Upper lobe of left lung (tissue), 6 donors: Measurements from ENCODE around the gene GSG1L. TPM values are rescaled to one million over a fixed set of nuclear protein-coding genes. Genes with fewer than 3 reads are reported as not detected.

Experiments used
- ATAC-seq, 2 donors: fragments of 200-7000 bp; cut with Tn5 transposase; one replicate each; pipeline ENCODE4 v1.9.1; 2022; ENCODE audit warnings: mild to moderate bottlenecking in 2 of 2, moderate library complexity in 2 of 2; ENCODE audit not compliant: low FRiP score in 2 of 2
- DNase-seq, 2 donors: peaks; one replicate each; pipeline ENCODE4 v3.0.0-alpha.2; 2019 to 2020
- H3K27ac ChIP-seq, 4 donors: fragments of 200-600 bp; sonication (generic); one replicate each; pipeline ENCODE4 v1.5.1; 2016 to 2019
- H3K27me3 ChIP-seq, 4 donors: fragments of 200-600 bp; sonication (generic); one replicate each; pipeline ENCODE4 v1.5.1; 2017 to 2019
- H3K36me3 ChIP-seq, 4 donors: fragments of 200-600 bp; sonication (generic); one replicate each; pipeline ENCODE4 v1.5.1; 2016 to 2019
- H3K4me1 ChIP-seq, 4 donors: fragments of 200-600 bp; sonication (generic); one replicate each; pipeline ENCODE4 v1.5.1; 2018 to 2019
- H3K4me3 ChIP-seq, 4 donors: fragments of 200-600 bp; sonication (generic); one replicate each; pipeline ENCODE4 v1.5.1; 2017 to 2019; ENCODE audit warnings: mild to moderate bottlenecking in 2 of 4, moderate library complexity in 1 of 4
- H3K9me3 ChIP-seq, 4 donors: fragments of 200-600 bp; sonication (generic); one replicate each; pipeline ENCODE4 v1.5.1; 2018 to 2019
- CTCF ChIP-seq, 6 experiments: fragments of 450-650 bp in 4 of 6; fragments of 200-600 bp in 2 of 6; sonication (generic) in 2 of 6; IDR thresholded peaks; one replicate each; pipeline ENCODE4 v1.5.1; 2016 to 2019; ENCODE audit warnings: antibody characterized with exemption in 6 of 6
- EP300 ChIP-seq, 4 donors: sonication (generic); formaldehyde crosslinking; IDR thresholded peaks; one replicate each; pipeline ENCODE4 v1.5.1; 2017; ENCODE audit warnings: antibody characterized with exemption in 4 of 4, control low read depth in 2 of 4
- POLR2A ChIP-seq, 4 donors: fragments of 450-650 bp; IDR thresholded peaks; one replicate each; pipeline ENCODE4 v1.5.1; 2016 to 2017; ENCODE audit warnings: antibody characterized with exemption in 4 of 4, mild to moderate bottlenecking in 2 of 4
- POLR2AphosphoS5 ChIP-seq, 2 donors: sonication (generic); formaldehyde crosslinking; IDR thresholded peaks; one replicate each; pipeline ENCODE4 v1.5.1; 2017; ENCODE audit warnings: antibody characterized with exemption in 2 of 2
- WGBS, 2 donors: methylation state at CpG; one replicate each; pipeline ENCODE4 v1.1.5; 2017 to 2018; 5-methylcytosine and 5-hydroxymethylcytosine counted together
- total RNA-seq, 6 donors: library from RNA; depleted of rRNA in 4 of 6; stranded (reverse); fragments of >200 nt in 4 of 6; gene quantifications; one replicate each; pipeline versions ENCODE4 v1.1.0 to v1.2.1, GENCODE V29; 2016 to 2021
- donor health status: DM: no; HTN: no; CAD: no; lungs with moderate emphysema.
- donor health status: DM: no; HTN: yes; CAD: no; lungs with severe emphysema.

GSG1L gene
- total RNA-seq, 6 donors from 2014 or later: 2.2 TPM; not detected in 5

- Histone ChIP-seq H3K27me3 (no peaks in the 10 kb centered on the region), H3K4me3 (no peak overlapping the region), H3K27ac (no peak overlapping the region), H3K9me3 (no peaks in the 10 kb centered on the region), H3K36me3 (no peaks in the 10 kb centered on the region), H3K4me1 (no peaks in the 10 kb centered on the region)
- DNase-seq (no peak), ATAC-seq (no peak)
- TF ChIP-seq EP300 (IDR thresholded peaks at IDR 0.05) (no peak), POLR2AphosphoS5 (IDR thresholded peaks at IDR 0.05) (no peak), POLR2A (IDR thresholded peaks at IDR 0.05) (no peak), CTCF (IDR thresholded peaks at IDR 0.05) (no peak)
- WGBS, 2 donors: 89 to 91% methylated on average over 4 of the region's 4 CpGs
Observed at GRCh38 chr16:28033870-28034269, 29.6 kb downstream of the GSG1L start.

- no peak for DNase-seq
- Histone ChIP-seq H3K36me3 (no peaks in the 10 kb centered on the region), H3K4me1 (no peaks in the 10 kb centered on the region), H3K9me3 (no peaks in the 10 kb centered on the region), H3K27ac (no peak overlapping the region), H3K4me3 (no peak overlapping the region), H3K27me3 (no peaks in the 10 kb centered on the region)
- no peak for ATAC-seq
- WGBS, 2 donors: 84 to 89% methylated on average over 6 of the region's 6 CpGs
- no peak for TF ChIP-seq CTCF (IDR thresholded peaks at IDR 0.05)
- no peak for TF ChIP-seq POLR2A (IDR thresholded peaks at IDR 0.05)
- TF ChIP-seq EP300 (IDR thresholded peaks at IDR 0.05): no peak
- no peak for TF ChIP-seq POLR2AphosphoS5 (IDR thresholded peaks at IDR 0.05)
Observed at GRCh38 chr16:28029387-28030002, 34.0 kb downstream of the GSG1L start.

- TF ChIP-seq POLR2A (IDR thresholded peaks at IDR 0.05): no peak
- H3K27me3 ChIP-seq: no peaks in the 10 kb centered on the region
- no peaks in the 10 kb centered on the region for H3K36me3 ChIP-seq
- no peak for ATAC-seq
- WGBS, 2 donors: 85 to 94% methylated on average over 3 of the region's 3 CpGs
- H3K9me3 ChIP-seq: peaks cover 0 to 4% (median 0%) of the 10 kb centered on the region in 4 donors
- H3K27ac ChIP-seq: no peak overlapping the region
- no peak for DNase-seq
- no peak overlapping the region for H3K4me3 ChIP-seq
- H3K4me1 ChIP-seq: no peaks in the 10 kb centered on the region
Observed at GRCh38 chr16:28027055-28027454, 36.5 kb downstream of the GSG1L start.

- H3K4me1 ChIP-seq: no peaks in the 10 kb centered on the region
- H3K27me3 ChIP-seq: no peaks in the 10 kb centered on the region
- ATAC-seq (no peak), DNase-seq (no peak)
- H3K9me3 ChIP-seq: peaks cover 0 to 10% (median 2%) of the 10 kb centered on the region in 4 donors
- WGBS, 2 donors: 75 to 81% methylated on average over 4 of the region's 4 CpGs
- H3K4me3 ChIP-seq: no peak overlapping the region
- TF ChIP-seq POLR2AphosphoS5 (IDR thresholded peaks at IDR 0.05) (no peak), POLR2A (IDR thresholded peaks at IDR 0.05) (no peak), EP300 (IDR thresholded peaks at IDR 0.05) (no peak), CTCF (IDR thresholded peaks at IDR 0.05) (no peak)
- no peak overlapping the region for H3K27ac ChIP-seq
- H3K36me3 ChIP-seq: no peaks in the 10 kb centered on the region
Observed at GRCh38 chr16:28025631-28026030, 37.9 kb downstream of the GSG1L start.

- Histone ChIP-seq H3K27ac (no peak overlapping the region), H3K4me1 (no peaks in the 10 kb centered on the region), H3K36me3 (no peaks in the 10 kb centered on the region), H3K4me3 (no peak overlapping the region), H3K9me3 (peaks cover 0 to 15% (median 5%) of the 10 kb centered on the region in 4 donors), H3K27me3 (no peaks in the 10 kb centered on the region)
- TF ChIP-seq EP300 (IDR thresholded peaks at IDR 0.05): no peak
- no peak for TF ChIP-seq CTCF (IDR thresholded peaks at IDR 0.05)
- no peak for TF ChIP-seq POLR2A (IDR thresholded peaks at IDR 0.05)
- TF ChIP-seq POLR2AphosphoS5 (IDR thresholded peaks at IDR 0.05): no peak
- ATAC-seq (no peak), DNase-seq (no peak)
- WGBS, 2 donors: 76 to 79% methylated on average over 5 of the region's 5 CpGs
Observed at GRCh38 chr16:28019218-28019617, 44.3 kb downstream of the GSG1L start.
